ENCODE data around the gene KCNIP4.

Gene KCNIP4

GRCh38 chr4:21032089-21032645, 916.4 kb downstream of the KCNIP4 start:
- no peak for TF ChIP-seq CTCF (IDR thresholded peaks at IDR 0.05)
- no peaks in the 10 kb centered on the region for H3K4me1 Mint-ChIP-seq
- no peaks in the 10 kb centered on the region for H3K9me3 Mint-ChIP-seq
- H3K36me3 Mint-ChIP-seq (ENCODE audit: low read depth) = no peaks in the 10 kb centered on the region
- no peak overlapping the region for H3K4me3 Mint-ChIP-seq
- DNase-seq = no peak
- no peak overlapping the region for H3K27ac Mint-ChIP-seq
- peaks cover 7% of the 10 kb centered on the region for H3K27me3 Mint-ChIP-seq (ENCODE audit: low read depth, poor library complexity)

- H3K4me1 Mint-ChIP-seq = no peaks in the 10 kb centered on the region
- H3K27ac Mint-ChIP-seq = no peak overlapping the region
- H3K36me3 Mint-ChIP-seq (ENCODE audit: low read depth) = no peaks in the 10 kb centered on the region
- no peaks in the 10 kb centered on the region for H3K9me3 Mint-ChIP-seq
- no peak for TF ChIP-seq CTCF (IDR thresholded peaks at IDR 0.05)
- peaks cover 3% of the 10 kb centered on the region for H3K27me3 Mint-ChIP-seq (ENCODE audit: low read depth, poor library complexity)
- H3K4me3 Mint-ChIP-seq = no peak overlapping the region
- DNase-seq = no peak
Observed at GRCh38 chr4:21018817-21019216, 929.8 kb downstream of the KCNIP4 start.

- no peak for DNase-seq
- no peaks in the 10 kb centered on the region for H3K36me3 Mint-ChIP-seq (ENCODE audit: low read depth)
- H3K4me1 Mint-ChIP-seq = peaks cover 5% of the 10 kb centered on the region
- no peak overlapping the region for H3K4me3 Mint-ChIP-seq
- no peak overlapping the region for H3K27ac Mint-ChIP-seq
- H3K9me3 Mint-ChIP-seq = no peaks in the 10 kb centered on the region
- TF ChIP-seq CTCF (IDR thresholded peaks at IDR 0.05) = no peak
- peaks cover 8% of the 10 kb centered on the region for H3K27me3 Mint-ChIP-seq (ENCODE audit: low read depth, poor library complexity)
Observed at GRCh38 chr4:21013501-21013900, 935.1 kb downstream of the KCNIP4 start.

- Mint-ChIP-seq H3K27me3 (ENCODE audit: low read depth, poor library complexity) (peaks cover 8% of the 10 kb centered on the region), H3K4me3 (no peak overlapping the region), H3K36me3 (ENCODE audit: low read depth) (no peaks in the 10 kb centered on the region), H3K4me1 (peaks cover 5% of the 10 kb centered on the region), H3K9me3 (no peaks in the 10 kb centered on the region), H3K27ac (no peak overlapping the region)
- no peak for DNase-seq
- TF ChIP-seq CTCF (IDR thresholded peaks at IDR 0.05) = no peak
Observed at GRCh38 chr4:21012851-21013331, 935.7 kb downstream of the KCNIP4 start.

GRCh38 chr4:21011106-21011505, 937.5 kb downstream of the KCNIP4 start:
- DNase-seq = no peak
- no peaks in the 10 kb centered on the region for H3K36me3 Mint-ChIP-seq (ENCODE audit: low read depth)
- H3K9me3 Mint-ChIP-seq = no peaks in the 10 kb centered on the region
- H3K27me3 Mint-ChIP-seq (ENCODE audit: low read depth, poor library complexity) = peaks cover 8% of the 10 kb centered on the region
- TF ChIP-seq CTCF (IDR thresholded peaks at IDR 0.05) = no peak
- H3K27ac Mint-ChIP-seq = no peak overlapping the region
- no peak overlapping the region for H3K4me3 Mint-ChIP-seq
- H3K4me1 Mint-ChIP-seq = peaks cover 5% of the 10 kb centered on the region

- peaks cover 5% of the 10 kb centered on the region for H3K4me1 Mint-ChIP-seq
- TF ChIP-seq CTCF (IDR thresholded peaks at IDR 0.05) = no peak
- no peaks in the 10 kb centered on the region for H3K9me3 Mint-ChIP-seq
- no peaks in the 10 kb centered on the region for H3K36me3 Mint-ChIP-seq (ENCODE audit: low read depth)
- no peak for DNase-seq
- H3K27me3 Mint-ChIP-seq (ENCODE audit: low read depth, poor library complexity) = peaks cover 8% of the 10 kb centered on the region
- no peak overlapping the region for H3K27ac Mint-ChIP-seq
- H3K4me3 Mint-ChIP-seq = no peak overlapping the region
Observed at GRCh38 chr4:21009956-21010355, 938.6 kb downstream of the KCNIP4 start.

Data from nephron progenitor cell (in vitro differentiated cells).